CD8-positive, alpha-beta memory T cell (primary cell): ENCODE measurements around the gene SCAF8. TPM values are rescaled to one million over a fixed set of nuclear protein-coding genes. Genes with fewer than 3 reads are reported as not detected.
A peak's percentile ranks its signal among the peaks of the same experiment; 100 is the strongest.
"Not testable (repeated sequence)": the region's sequence is repeated elsewhere in the genome, so short reads cannot be mapped to it uniquely, and the experiment has no call there.

ENCODE experiments used
- CTCF ChIA-PET: fragments of 350-600 bp; sonication (Branson Sonifier 250); formaldehyde crosslinking; loops from one replicate; lab custom pipeline; 2021; ENCODE audit warnings: antibody characterized with exemption; lab: Charles Lee
- POLR2A ChIA-PET: fragments of 350-600 bp; sonication (Branson Sonifier 250); formaldehyde crosslinking; loops from one replicate; lab custom pipeline; 2021; ENCODE audit warnings: antibody characterized with exemption; lab: Charles Lee
- DNase-seq, 5 donors: peaks; one replicate each; pipeline versions ENCODE4 v3.0.0 to v3.0.0-alpha.2; 2020 to 2022; ENCODE audit warnings: mixed read lengths in 1 of 5
- H3K27ac ChIP-seq: one replicate; pipeline ENCODE4 v1.7.0; 2013; ENCODE audit warnings: low read depth, mild to moderate bottlenecking, low read length, moderate library complexity
- H3K27me3 ChIP-seq: 2 replicates; pipeline ENCODE4 v1.7.0; 2013; ENCODE audit warnings: low read length, mild to moderate bottlenecking; ENCODE audit not compliant: insufficient read depth, poor library complexity, severe bottlenecking
- H3K36me3 ChIP-seq: 2 replicates; pipeline ENCODE4 v1.7.0; 2013; ENCODE audit warnings: mild to moderate bottlenecking, low read length, moderate library complexity; ENCODE audit not compliant: insufficient read depth
- H3K4me1 ChIP-seq: 2 replicates; pipeline ENCODE4 v1.7.0; 2013; ENCODE audit warnings: mild to moderate bottlenecking, low read length, moderate library complexity; ENCODE audit not compliant: insufficient read depth
- H3K4me3 ChIP-seq: 2 replicates; pipeline ENCODE4 v1.7.0; 2013; ENCODE audit warnings: mild to moderate bottlenecking, low read length
- H3K9me3 ChIP-seq: 2 replicates; pipeline ENCODE4 v1.7.0; 2013; ENCODE audit warnings: mild to moderate bottlenecking, low read length
- H3K27ac Mint-ChIP-seq, 8 donors: one replicate each; pipeline ENCODE4 v1.8.0; 2020 to 2021; ENCODE audit warnings: mixed read lengths in 8 of 8, mild to moderate bottlenecking in 6 of 8, inconsistent platforms in 3 of 8, moderate library complexity in 3 of 8
- H3K27me3 Mint-ChIP-seq, 2 donors: one replicate each; pipeline ENCODE4 v1.8.0; 2020 to 2021; ENCODE audit warnings: mixed read lengths in 2 of 2, mild to moderate bottlenecking in 1 of 2, moderate library complexity in 1 of 2
- H3K36me3 Mint-ChIP-seq, 3 donors: one replicate each; pipeline ENCODE4 v1.8.0; 2020 to 2021; ENCODE audit warnings: mixed read lengths in 3 of 3, inconsistent platforms in 1 of 3, mild to moderate bottlenecking in 1 of 3
- H3K4me1 Mint-ChIP-seq, 3 donors: one replicate each; pipeline ENCODE4 v1.8.0; 2020 to 2021; ENCODE audit warnings: mixed read lengths in 3 of 3, inconsistent platforms in 1 of 3, mild to moderate bottlenecking in 1 of 3
- H3K4me3 Mint-ChIP-seq, 7 donors: one replicate each; pipeline ENCODE4 v1.8.0; 2020 to 2021; ENCODE audit warnings: mixed read lengths in 7 of 7, mild to moderate bottlenecking in 6 of 7, moderate library complexity in 4 of 7, inconsistent platforms in 2 of 7
- H3K9me3 Mint-ChIP-seq, 5 donors: one replicate each; pipeline ENCODE4 v1.8.0; 2020 to 2022; ENCODE audit warnings: mixed read lengths in 5 of 5, mild to moderate bottlenecking in 3 of 5, moderate library complexity in 2 of 5, inconsistent platforms in 1 of 5
- polyA plus RNA-seq: library from polyadenylated mRNA; unstranded; fragments of 300-500 nt; fragmentation: Illumina TruSeq; gene quantifications from one replicate; pipeline ENCODE4 v1.2.3, GENCODE V29; 2021
- total RNA-seq, 2 experiments: library from RNA; stranded (reverse); gene quantifications; one replicate each; pipeline ENCODE4 v1.2.3, GENCODE V29; 2021

Gene SCAF8
- total and polyA plus RNA-seq, 3 experiments from 2014 or later, result 16.2 to 39.8 (median 37.1) TPM

DNA sequence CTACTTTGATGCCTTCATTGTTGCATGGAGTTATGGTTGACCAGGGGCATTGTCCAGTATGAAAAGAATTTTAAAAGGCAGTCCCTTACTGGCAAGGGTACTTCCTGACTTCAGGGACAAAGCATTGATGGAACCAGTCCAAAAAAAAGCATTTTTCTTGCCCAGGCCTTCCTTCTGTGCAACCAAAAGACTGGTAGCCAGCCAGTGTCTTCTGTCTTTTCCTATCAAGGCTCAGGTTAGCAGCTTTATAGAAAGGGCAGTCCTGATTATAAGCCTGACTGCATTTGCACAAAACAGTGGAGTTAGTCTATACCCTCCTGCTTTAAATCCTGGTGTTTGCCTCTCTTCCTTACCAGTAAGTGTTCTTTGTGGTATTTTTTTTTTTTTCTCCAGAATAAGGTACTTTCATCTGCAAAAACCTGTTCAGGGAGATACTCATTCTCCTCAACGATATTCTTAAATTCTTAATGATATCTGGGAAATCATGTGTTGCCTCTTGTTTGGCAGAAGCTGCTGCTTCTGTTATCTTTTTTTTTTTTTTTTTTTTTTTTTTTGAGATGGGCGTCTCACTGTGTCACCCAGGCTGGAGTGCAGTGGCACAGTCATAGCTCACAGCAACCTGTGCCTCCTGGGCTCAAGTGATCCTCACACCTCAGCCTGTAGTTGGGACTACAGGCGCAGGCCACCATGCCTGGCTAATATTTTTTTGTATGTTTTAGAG, 33.9 kb downstream of the SCAF8 start:
- peaks cover 83 to 96% (median 93%) of the 10 kb centered on the region in 3 donors for H3K4me1 Mint-ChIP-seq
- POLR2A ChIA-PET, result no interaction called here
- H3K27ac Mint-ChIP-seq, result peak overlapping the region in 2 of 8 donors; percentile 17 to 50
- Histone ChIP-seq H3K27ac (no peak overlapping the region), H3K36me3 (no peaks in the 10 kb centered on the region), H3K4me1 (peaks cover 71% of the 10 kb centered on the region), H3K9me3 (no peaks in the 10 kb centered on the region), H3K27me3 (no peaks in the 10 kb centered on the region), H3K4me3 (no peak overlapping the region)
- H3K4me3 Mint-ChIP-seq, result peak overlapping the region in 4 of 7 donors; percentile 6 to 57 (median 42)
- CTCF ChIA-PET, result interaction anchor here (1.7 kb wide), 1 partner anchor 91 kb away, joined by 4 read pairs; no protein-coding TSS in a partner anchor
- peaks cover 0 to 27% (median 5%) of the 10 kb centered on the region in 3 donors for H3K36me3 Mint-ChIP-seq
- no peaks in the 10 kb centered on the region for H3K27me3 Mint-ChIP-seq
- no peaks in the 10 kb centered on the region for H3K9me3 Mint-ChIP-seq
- no peak for DNase-seq

GRCh38 chr6:154768280-154768679, 35.1 kb downstream of the SCAF8 start:
- Histone ChIP-seq H3K27me3 (no peaks in the 10 kb centered on the region), H3K36me3 (no peaks in the 10 kb centered on the region), H3K4me1 (peaks cover 65% of the 10 kb centered on the region), H3K9me3 (no peaks in the 10 kb centered on the region), H3K27ac (no peak overlapping the region), H3K4me3 (no peak overlapping the region)
- no peaks in the 10 kb centered on the region for H3K9me3 Mint-ChIP-seq
- CTCF ChIA-PET, result interaction anchor here (1.7 kb wide), 1 partner anchor 92 kb away, joined by 4 read pairs; no protein-coding TSS in a partner anchor
- POLR2A ChIA-PET, result no interaction called here
- H3K27ac Mint-ChIP-seq, result peak overlapping the region in 3 of 8 donors; percentile 17 to 54 (median 19)
- H3K4me1 Mint-ChIP-seq, result peaks cover 82 to 98% (median 91%) of the 10 kb centered on the region in 3 donors
- no peaks in the 10 kb centered on the region for H3K27me3 Mint-ChIP-seq
- no peak overlapping the region for H3K4me3 Mint-ChIP-seq
- H3K36me3 Mint-ChIP-seq, result peaks cover 0 to 27% (median 5%) of the 10 kb centered on the region in 3 donors
- no peak for DNase-seq

DNA sequence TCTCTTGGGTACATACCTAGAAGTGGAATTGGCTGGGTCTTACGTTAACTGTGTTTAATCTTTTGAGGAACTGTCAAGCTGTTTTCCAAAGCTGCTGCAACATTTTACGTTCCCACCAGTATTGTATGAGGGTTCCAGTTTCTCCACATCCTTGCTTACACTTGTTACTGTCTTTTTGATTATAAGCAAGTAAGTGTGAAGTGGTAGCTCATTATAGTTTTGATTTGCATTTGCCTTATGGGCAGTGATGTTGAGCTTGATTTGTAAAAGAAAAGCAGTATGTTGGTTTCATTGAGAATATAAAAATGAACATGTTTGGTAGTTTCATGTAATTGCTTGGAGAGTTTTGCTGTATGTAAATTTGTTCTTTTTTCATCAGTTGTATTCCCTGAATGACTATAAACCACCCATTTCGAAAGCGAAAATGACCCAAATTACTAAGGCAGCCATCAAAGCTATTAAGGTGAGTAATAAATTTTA, 40.4 kb downstream of the SCAF8 start:
- Mint-ChIP-seq H3K36me3 (peaks cover 0 to 50% (median 6%) of the 10 kb centered on the region in 3 donors), H3K4me3 (peak overlapping the region in 5 of 7 donors; percentile 3 to 52 (median 39)), H3K27me3 (no peaks in the 10 kb centered on the region), H3K4me1 (peaks cover 55 to 91% (median 79%) of the 10 kb centered on the region in 3 donors), H3K9me3 (peaks cover 0 to 2% (median 0%) of the 10 kb centered on the region in 5 donors), H3K27ac (peak overlapping the region in 7 of 8 donors; percentile 15 to 75 (median 48))
- ChIA-PET POLR2A (no interaction called here), CTCF (no interaction called here)
- H3K27ac ChIP-seq, result no peak overlapping the region
- H3K4me3 ChIP-seq, result no peak overlapping the region
- no peaks in the 10 kb centered on the region for H3K36me3 ChIP-seq
- H3K4me1 ChIP-seq, result peaks cover 25% of the 10 kb centered on the region
- no peaks in the 10 kb centered on the region for H3K27me3 ChIP-seq
- DNase-seq, result no peak
- no peaks in the 10 kb centered on the region for H3K9me3 ChIP-seq

- H3K27me3 ChIP-seq, H3K4me1 ChIP-seq, H3K9me3 Mint-ChIP-seq, H3K27me3 Mint-ChIP-seq, DNase-seq, H3K36me3 ChIP-seq, H3K9me3 ChIP-seq, H3K4me3 ChIP-seq, H3K4me3 Mint-ChIP-seq, H3K27ac ChIP-seq, POLR2A ChIA-PET: not testable (repeated sequence)
- peaks cover 0 to 66% (median 17%) of the 10 kb centered on the region in 3 donors for H3K36me3 Mint-ChIP-seq
- CTCF ChIA-PET, result interaction anchor here (1.4 kb wide), 1 partner anchor 27 kb away, joined by 3 read pairs; no protein-coding TSS in a partner anchor
- peaks cover 42 to 81% (median 71%) of the 10 kb centered on the region in 3 donors for H3K4me1 Mint-ChIP-seq
- peak overlapping the region in 1 of 8 donors; percentile 50 for H3K27ac Mint-ChIP-seq
Observed at GRCh38 chr6:154779157-154779556, 45.9 kb downstream of the SCAF8 start.

GRCh38 chr6:154782193-154782592, 49.0 kb downstream of the SCAF8 start:
- ChIA-PET CTCF (no interaction called here), POLR2A (no interaction called here)
- peaks cover 51 to 82% (median 80%) of the 10 kb centered on the region in 3 donors for H3K4me1 Mint-ChIP-seq
- Histone ChIP-seq H3K36me3 (no peaks in the 10 kb centered on the region), H3K27me3 (no peaks in the 10 kb centered on the region), H3K4me1 (no peaks in the 10 kb centered on the region), H3K4me3 (no peak overlapping the region), H3K9me3 (no peaks in the 10 kb centered on the region), H3K27ac (no peak overlapping the region)
- peaks cover 0 to 67% (median 20%) of the 10 kb centered on the region in 3 donors for H3K36me3 Mint-ChIP-seq
- no peaks in the 10 kb centered on the region for H3K9me3 Mint-ChIP-seq
- H3K4me3 Mint-ChIP-seq, result no peak overlapping the region
- no peak for DNase-seq
- no peaks in the 10 kb centered on the region for H3K27me3 Mint-ChIP-seq
- H3K27ac Mint-ChIP-seq, result peak overlapping the region in 7 of 8 donors; percentile 5 to 82 (median 58)

DNA sequence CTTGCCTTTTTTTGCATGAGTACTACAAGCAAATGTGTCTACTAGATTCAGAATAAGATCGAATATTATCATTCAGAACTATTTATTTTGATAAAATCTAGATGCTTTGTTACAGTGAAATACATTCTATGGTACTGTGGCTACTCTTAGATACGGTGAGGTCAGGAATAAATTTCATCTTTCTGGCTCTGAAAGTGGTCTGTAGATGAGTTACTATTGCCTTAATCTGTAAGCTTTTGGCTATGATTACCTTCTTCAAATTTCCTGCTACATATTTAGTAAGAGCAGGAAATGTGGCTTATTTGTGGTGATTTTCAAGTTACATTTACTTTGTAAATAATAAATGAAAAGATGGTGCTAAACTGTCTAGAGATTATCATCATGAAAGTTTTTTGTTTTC, 50.0 kb downstream of the SCAF8 start:
- no peaks in the 10 kb centered on the region for H3K27me3 Mint-ChIP-seq
- no peaks in the 10 kb centered on the region for H3K4me1 ChIP-seq
- ChIA-PET POLR2A (no interaction called here), CTCF (interaction anchor here (0.9 kb wide), 1 partner anchor 107 kb away, joined by 3 read pairs; no protein-coding TSS in a partner anchor)
- no peak overlapping the region for H3K4me3 ChIP-seq
- H3K9me3 Mint-ChIP-seq, result no peaks in the 10 kb centered on the region
- H3K36me3 Mint-ChIP-seq, result peaks cover 0 to 68% (median 21%) of the 10 kb centered on the region in 3 donors
- peak overlapping the region in 4 of 8 donors; percentile 2 to 38 (median 22) for H3K27ac Mint-ChIP-seq
- no peaks in the 10 kb centered on the region for H3K36me3 ChIP-seq
- no peaks in the 10 kb centered on the region for H3K9me3 ChIP-seq
- H3K4me3 Mint-ChIP-seq, result no peak overlapping the region
- DNase-seq, result no peak
- peaks cover 50 to 80% (median 78%) of the 10 kb centered on the region in 3 donors for H3K4me1 Mint-ChIP-seq
- no peak overlapping the region for H3K27ac ChIP-seq
- no peaks in the 10 kb centered on the region for H3K27me3 ChIP-seq

- Histone ChIP-seq H3K4me1 (no peaks in the 10 kb centered on the region), H3K27ac (no peak overlapping the region), H3K36me3 (peaks cover 3% of the 10 kb centered on the region), H3K9me3 (no peaks in the 10 kb centered on the region), H3K27me3 (no peaks in the 10 kb centered on the region), H3K4me3 (no peak overlapping the region)
- no peaks in the 10 kb centered on the region for H3K27me3 Mint-ChIP-seq
- no peak overlapping the region for H3K4me3 Mint-ChIP-seq
- no peaks in the 10 kb centered on the region for H3K9me3 Mint-ChIP-seq
- POLR2A ChIA-PET, result no interaction called here
- peaks cover 44 to 72% (median 69%) of the 10 kb centered on the region in 3 donors for H3K4me1 Mint-ChIP-seq
- H3K27ac Mint-ChIP-seq, result no peak overlapping the region
- CTCF ChIA-PET, result no interaction called here
- no peak for DNase-seq
- peaks cover 0 to 65% (median 21%) of the 10 kb centered on the region in 3 donors for H3K36me3 Mint-ChIP-seq
Observed at GRCh38 chr6:154785075-154785474, 51.9 kb downstream of the SCAF8 start.
